ENCODE measurements around the gene SBNO1. TPM values are rescaled to one million over a fixed set of nuclear protein-coding genes. Genes with fewer than 3 reads are reported as not detected.

SBNO1 gene
- total and polyA plus RNA-seq, 8 donors, result 3.4 to 35.6 (median 9.9) TPM

- peaks cover 4 to 19% (median 12%) of the 10 kb centered on the region in 4 donors for H3K36me3 ChIP-seq
- no peak overlapping the region for H3K27ac ChIP-seq
- H3K4me1 ChIP-seq, result peaks cover 11 to 80% (median 42%) of the 10 kb centered on the region in 4 donors
- no peaks in the 10 kb centered on the region for H3K9me3 ChIP-seq
- no peaks in the 10 kb centered on the region for H3K27me3 ChIP-seq
- no peak overlapping the region for H3K4me3 ChIP-seq
- no peak for DNase-seq
- intact Hi-C loops (cut with DNase I; ENCODE audit: low total_unique reads), result no loop called here
- no peak for TF ChIP-seq POLR2A (IDR thresholded peaks at IDR 0.05)
- 22 to 72% (median 52%) methylated on average over 2 of the region's 2 CpGs for WGBS, 5 donors
Observed at GRCh38 chr12:123354600-123354999, 10.0 kb downstream of the SBNO1 start.

GRCh38 chr12:123351349-123351748 lies 13.3 kb downstream of the SBNO1 start:
- DNase-seq, result no peak
- intact Hi-C loops (cut with DNase I; ENCODE audit: low total_unique reads), result no loop called here
- peaks cover 16 to 51% (median 44%) of the 10 kb centered on the region in 4 donors for H3K36me3 ChIP-seq
- peaks cover 8 to 51% (median 24%) of the 10 kb centered on the region in 4 donors for H3K4me1 ChIP-seq
- TF ChIP-seq EP300 (IDR thresholded peaks at IDR 0.05) (no peak), CTCF (IDR thresholded peaks at IDR 0.05) (no peak), POLR2AphosphoS5 (IDR thresholded peaks at IDR 0.05) (no peak), POLR2A (IDR thresholded peaks at IDR 0.05) (no peak)
- no peak overlapping the region for H3K4me3 ChIP-seq
- no peaks in the 10 kb centered on the region for H3K9me3 ChIP-seq
- WGBS, 5 donors, result 95 to 100% (median 99%) methylated on average over 2 of the region's 2 CpGs
- no peak overlapping the region for H3K27ac ChIP-seq
- H3K27me3 ChIP-seq, result no peaks in the 10 kb centered on the region

GRCh38 chr12:123346946-123347345 lies 17.7 kb downstream of the SBNO1 start:
- TF ChIP-seq POLR2A (IDR thresholded peaks at IDR 0.05) (no peak), POLR2AphosphoS5 (IDR thresholded peaks at IDR 0.05) (no peak), CTCF (IDR thresholded peaks at IDR 0.05) (no peak), EP300 (IDR thresholded peaks at IDR 0.05) (no peak)
- Histone ChIP-seq H3K4me3 (no peak overlapping the region), H3K27me3 (no peaks in the 10 kb centered on the region), H3K27ac (no peak overlapping the region), H3K9me3 (no peaks in the 10 kb centered on the region), H3K36me3 (peaks cover 43 to 84% (median 82%) of the 10 kb centered on the region in 4 donors), H3K4me1 (peaks cover 0 to 14% (median 0%) of the 10 kb centered on the region in 4 donors)
- intact Hi-C loops (cut with DNase I; ENCODE audit: low total_unique reads), result no loop called here
- whole genome bisulfite sequencing, 5 donors, result 94 to 97% (median 95%) methylated on average over 12 of the region's 12 CpGs
- DNase-seq, result no peak

- Histone ChIP-seq H3K36me3 (peaks cover 52 to 100% (median 100%) of the 10 kb centered on the region in 4 donors), H3K27me3 (no peaks in the 10 kb centered on the region), H3K4me1 (no peaks in the 10 kb centered on the region), H3K27ac (no peak overlapping the region), H3K4me3 (no peak overlapping the region), H3K9me3 (no peaks in the 10 kb centered on the region)
- TF ChIP-seq EP300 (IDR thresholded peaks at IDR 0.05) (no peak), POLR2A (IDR thresholded peaks at IDR 0.05) (no peak), POLR2AphosphoS5 (IDR thresholded peaks at IDR 0.05) (no peak), CTCF (IDR thresholded peaks at IDR 0.05) (no peak)
- intact Hi-C loops (cut with DNase I; ENCODE audit: low total_unique reads), result no loop called here
- no peak for DNase-seq
- WGBS, 5 donors, result 77 to 89% (median 86%) methylated on average over 6 of the region's 6 CpGs
Observed at GRCh38 chr12:123344086-123344485, 20.6 kb downstream of the SBNO1 start.

GRCh38 chr12:123337070-123337469 lies 27.6 kb downstream of the SBNO1 start:
- no peak for DNase-seq
- no peaks in the 10 kb centered on the region for H3K4me1 ChIP-seq
- H3K4me3 ChIP-seq, result no peak overlapping the region
- H3K27ac ChIP-seq, result no peak overlapping the region
- WGBS, 5 donors, result 75 to 88% (median 82%) methylated on average over 5 of the region's 5 CpGs
- no peaks in the 10 kb centered on the region for H3K27me3 ChIP-seq
- no peak for TF ChIP-seq CTCF (IDR thresholded peaks at IDR 0.05)
- TF ChIP-seq POLR2A (IDR thresholded peaks at IDR 0.05), result no peak
- no peak for TF ChIP-seq POLR2AphosphoS5 (IDR thresholded peaks at IDR 0.05)
- TF ChIP-seq EP300 (IDR thresholded peaks at IDR 0.05), result no peak
- intact Hi-C loops (cut with DNase I; ENCODE audit: low total_unique reads), result no loop called here
- H3K36me3 ChIP-seq, result peaks cover 23 to 97% (median 95%) of the 10 kb centered on the region in 4 donors
- H3K9me3 ChIP-seq, result no peaks in the 10 kb centered on the region
